COR-L47 (cell line): Measurements from ENCODE around the gene IL1A.

Experiments used
- DNase-seq: peaks from one replicate; lab custom pipeline; 2025; lab: John Stamatoyannopoulos, UW

The IL1A gene

DNA sequence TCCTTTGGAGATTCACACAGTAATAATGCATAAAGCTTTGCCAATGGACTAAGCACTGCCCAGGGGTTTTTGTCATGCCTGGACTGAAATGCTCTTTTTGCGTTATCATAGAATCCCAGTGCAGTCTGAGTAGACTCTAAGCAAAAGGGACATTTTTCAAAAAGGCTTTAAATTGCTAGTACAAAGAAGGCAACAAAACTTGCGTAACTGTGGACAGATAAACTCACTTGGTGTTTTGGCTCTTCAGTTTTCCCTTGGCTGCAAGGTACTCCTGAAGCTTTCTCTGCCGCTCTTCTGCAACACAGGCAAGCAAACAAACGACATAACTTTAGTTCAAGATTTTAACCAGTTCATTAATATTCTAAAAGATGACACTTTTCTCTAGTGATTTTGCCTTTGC lies 22.0 kb downstream of the IL1A start:
- DNase-seq, result no peak

DNA sequence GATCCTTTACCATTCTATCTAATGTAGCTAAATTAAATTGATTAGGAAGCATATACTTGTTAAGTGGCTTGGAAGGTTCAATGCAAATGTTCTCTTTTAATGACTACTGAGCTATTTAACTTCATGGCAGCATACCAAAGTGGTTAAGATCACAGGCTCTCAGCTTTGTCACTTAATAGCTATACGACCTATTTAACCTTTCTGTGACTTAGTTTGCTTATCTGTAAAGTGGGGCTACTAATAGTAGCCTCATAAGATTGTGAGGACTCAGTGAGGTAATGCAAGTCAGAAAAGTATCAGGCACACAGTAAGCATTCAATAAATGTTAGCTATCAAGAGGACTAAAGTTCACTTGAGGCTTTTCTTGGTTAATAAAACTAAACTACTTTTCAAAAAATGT lies 24.1 kb downstream of the IL1A start:
- no peak for DNase-seq

DNA sequence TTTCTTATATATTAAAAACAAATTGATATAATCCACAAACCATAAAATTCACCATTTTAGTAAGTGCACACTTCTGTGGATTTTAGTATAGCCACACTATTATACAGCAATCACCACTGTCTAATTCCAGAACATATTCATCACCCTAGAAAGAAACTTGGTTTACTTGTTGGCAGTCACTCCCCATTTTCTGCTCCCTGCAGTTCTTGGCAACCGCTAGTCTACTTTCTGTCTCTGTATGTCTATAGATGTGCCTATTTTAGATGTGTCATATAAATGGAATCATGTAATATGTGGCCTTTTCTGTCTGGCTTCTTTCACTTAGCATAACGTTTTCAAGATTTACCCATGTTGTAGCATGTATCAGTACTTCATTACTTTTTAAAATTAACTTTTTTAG lies 25.6 kb downstream of the IL1A start:
- no peak for DNase-seq

DNA sequence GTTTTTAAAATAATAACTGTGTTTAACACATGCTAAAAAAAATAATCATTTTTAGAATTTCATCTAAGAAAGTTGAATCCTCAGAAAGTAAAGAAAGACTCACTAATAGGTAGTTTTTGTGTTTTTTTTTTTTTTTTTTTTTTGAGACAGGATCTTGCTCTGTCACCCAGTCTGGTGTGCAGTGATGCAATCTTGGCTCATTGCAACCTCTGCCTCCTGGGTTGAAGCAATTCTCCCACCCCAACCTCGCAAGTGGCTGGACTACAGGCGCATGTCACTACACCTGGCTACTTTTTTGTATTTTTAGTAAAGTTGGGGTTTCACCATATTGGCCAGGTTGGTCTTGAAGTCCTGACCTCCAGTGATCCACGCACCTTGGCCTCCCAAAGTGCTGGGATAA lies 27.0 kb downstream of the IL1A start:
- no peak for DNase-seq

DNA sequence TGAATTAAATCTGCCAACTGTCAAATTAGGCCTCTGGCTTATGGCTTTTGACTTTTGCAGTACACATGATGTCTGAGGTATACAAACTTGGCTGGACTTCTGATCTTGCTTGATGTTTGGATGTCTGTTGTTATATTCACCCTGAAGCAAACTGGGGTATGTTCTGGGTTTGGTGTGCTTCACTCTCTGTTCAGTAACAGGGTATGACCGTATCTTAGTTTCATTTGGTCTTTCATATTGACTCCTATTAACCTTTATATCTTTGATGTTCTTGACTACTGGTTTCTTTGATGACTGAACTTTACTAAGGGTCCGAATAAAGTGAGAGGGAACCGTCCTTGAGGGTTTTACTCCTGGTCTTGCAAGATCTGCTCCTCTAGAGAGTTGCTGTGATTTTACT lies 28.1 kb downstream of the IL1A start:
- DNase-seq, result no peak

DNA sequence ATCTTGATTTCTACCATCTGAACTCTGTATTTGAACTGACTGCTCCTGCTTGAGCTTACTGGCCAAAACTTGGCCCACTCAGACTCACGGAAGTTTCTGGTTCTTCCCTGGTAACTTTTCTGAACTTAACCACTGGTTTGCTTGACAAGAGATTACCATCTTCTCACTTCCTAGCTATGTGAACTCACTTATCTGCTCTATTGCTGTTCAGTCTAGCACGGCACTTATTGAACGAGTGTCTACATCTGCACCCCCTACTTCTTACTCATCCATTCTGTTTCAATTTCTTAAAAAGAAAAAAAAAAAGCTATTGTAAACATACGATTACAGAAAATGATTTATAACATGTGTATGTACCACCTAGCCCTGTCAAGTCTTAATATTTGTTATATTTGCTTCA lies 28.8 kb downstream of the IL1A start:
- no peak for DNase-seq

DNA sequence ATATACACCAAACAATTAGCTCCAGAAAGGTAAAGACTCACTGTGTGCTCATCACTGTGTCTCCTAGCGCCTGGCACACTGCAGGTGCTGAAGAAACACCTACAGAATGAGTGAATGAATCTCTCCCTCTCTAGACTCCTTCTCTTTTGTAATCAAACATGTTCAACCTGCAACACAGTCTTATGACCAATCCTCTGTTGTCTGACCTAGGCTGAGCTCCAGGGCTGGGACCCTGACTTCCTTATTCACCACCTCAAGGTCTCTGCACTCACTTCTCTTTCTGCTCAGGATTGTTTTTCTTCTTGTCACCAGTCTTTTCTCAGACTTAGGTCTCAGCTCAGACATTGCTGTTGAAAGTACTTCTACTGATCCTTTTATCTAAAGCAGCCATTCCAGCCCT lies 29.7 kb downstream of the IL1A start:
- DNase-seq, result no peak

DNA sequence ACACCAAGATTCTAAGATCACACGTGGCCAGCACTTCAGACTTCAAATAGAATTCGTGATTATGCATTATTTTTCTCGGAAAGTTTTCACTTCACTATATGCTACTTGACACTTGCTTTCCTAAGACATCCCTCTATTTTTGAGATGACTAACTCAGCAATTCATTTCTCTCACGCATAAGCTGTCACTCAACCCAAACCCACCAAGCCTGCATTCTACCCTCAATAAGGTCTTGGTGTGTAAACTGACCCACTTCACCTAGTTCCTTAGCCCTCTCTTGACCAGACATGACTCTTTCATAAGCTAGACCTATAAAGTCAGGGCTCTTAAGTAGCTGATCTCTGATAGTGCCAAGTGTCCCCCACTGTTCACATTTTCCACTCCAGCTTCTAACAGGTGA lies 31.6 kb downstream of the IL1A start:
- DNase-seq, result no peak

DNA sequence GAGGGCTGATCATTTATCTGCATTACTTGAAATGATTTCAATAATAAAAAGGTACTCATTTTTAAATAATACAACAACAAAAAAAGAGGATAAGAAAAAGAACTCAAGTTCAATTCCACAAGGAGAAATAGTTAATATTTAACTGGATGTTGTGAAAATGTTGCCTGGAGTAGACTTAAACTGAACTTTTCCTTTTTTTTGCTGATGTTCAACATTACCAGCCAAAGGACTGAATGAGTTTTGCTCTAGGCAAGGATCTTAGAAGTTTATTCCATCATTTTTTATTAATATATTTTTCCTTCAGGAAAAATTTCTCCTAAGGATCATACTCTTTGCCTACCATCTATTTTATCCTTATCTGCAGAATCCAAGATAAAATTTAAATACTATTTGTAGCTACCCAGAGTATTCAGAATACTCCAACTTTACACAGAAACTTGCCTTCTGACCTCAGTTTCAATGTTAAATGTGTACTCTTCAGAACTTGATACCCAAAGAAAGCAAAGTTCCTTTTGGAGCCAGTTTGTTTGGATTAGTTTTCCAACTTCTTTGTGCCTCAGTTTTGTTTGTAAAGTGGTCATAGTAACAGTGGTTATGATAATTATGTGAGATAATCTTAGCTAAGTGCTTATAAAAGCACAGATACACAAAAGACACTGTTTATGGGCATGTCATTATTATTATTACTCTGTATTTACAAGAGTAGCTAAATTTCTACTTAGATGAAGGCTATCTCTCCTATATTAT lies 32.7 kb downstream of the IL1A start:
- no peak for DNase-seq

DNA sequence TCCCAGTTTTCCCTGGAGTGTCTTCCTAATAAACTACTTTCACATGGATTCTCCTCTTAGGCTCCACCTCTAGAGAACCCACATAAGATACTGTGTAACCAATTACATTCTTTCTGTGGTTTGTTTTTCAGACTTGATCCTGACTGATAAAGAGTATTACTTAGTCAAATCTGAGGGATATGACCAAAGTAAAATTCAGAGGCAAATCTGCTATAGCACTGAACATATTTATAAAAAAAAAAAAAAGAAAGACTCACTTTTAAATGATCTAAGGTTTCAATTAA lies 33.8 kb downstream of the IL1A start:
- no peak for DNase-seq

DNA sequence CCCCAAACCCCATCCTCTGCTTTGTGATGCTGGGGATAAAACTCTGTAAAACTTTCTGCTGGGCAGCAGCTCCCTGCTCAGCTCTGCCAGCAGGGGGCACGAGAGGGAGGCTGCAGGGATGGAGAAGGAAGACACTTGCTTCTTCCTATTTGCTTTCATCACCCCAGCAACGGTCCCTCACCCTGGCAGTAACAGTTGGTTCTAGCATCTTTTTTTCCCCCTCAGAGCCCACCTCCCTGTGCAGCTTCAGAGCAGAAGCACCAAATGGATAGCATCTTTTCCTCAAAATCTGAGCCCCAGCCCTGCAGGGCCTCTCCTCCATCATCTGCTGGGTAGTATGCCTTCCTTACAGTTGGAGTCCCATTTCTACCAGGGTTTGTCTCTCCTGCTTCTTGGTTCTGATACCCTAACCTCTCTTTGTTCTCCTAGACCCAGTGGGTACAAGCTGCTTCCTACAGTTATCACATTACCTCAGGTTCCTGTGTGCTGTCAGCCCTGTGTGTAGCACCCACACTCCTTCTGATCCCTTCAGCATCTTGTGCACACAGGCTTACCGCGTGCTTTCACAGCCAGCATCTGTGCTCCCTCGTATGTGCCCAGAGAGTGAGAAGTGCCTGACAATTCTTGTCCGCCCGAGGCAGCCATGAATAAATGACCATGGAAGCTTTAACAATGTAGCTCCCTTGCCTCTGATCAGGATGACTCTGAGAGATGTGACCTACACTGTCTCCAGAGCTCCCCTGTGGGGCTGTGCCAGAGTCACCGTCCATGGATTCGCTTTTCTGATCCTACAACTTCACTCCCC lies 34.3 kb downstream of the IL1A start:
- DNase-seq, result peak; percentile 5

DNA sequence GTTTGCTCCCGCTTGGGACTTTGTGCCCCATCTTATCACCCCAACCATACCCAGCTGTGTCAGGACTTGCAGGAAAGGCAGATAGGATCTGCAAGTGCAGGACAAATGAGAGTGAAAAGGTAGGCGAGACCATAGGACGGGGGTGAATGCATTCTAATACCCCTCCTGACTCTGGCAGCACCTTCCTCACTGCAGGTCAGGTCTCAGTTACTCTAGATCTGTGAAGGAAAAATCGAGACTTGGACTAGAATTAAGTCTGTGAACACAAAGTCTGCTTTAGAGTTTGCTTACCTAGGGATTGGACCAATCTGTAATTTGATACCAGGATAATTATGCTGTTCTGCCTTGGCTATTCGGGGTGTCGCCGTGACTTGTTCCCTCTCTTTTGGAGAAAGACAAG lies 43.8 kb downstream of the IL1A start:
- DNase-seq, result no peak

DNA sequence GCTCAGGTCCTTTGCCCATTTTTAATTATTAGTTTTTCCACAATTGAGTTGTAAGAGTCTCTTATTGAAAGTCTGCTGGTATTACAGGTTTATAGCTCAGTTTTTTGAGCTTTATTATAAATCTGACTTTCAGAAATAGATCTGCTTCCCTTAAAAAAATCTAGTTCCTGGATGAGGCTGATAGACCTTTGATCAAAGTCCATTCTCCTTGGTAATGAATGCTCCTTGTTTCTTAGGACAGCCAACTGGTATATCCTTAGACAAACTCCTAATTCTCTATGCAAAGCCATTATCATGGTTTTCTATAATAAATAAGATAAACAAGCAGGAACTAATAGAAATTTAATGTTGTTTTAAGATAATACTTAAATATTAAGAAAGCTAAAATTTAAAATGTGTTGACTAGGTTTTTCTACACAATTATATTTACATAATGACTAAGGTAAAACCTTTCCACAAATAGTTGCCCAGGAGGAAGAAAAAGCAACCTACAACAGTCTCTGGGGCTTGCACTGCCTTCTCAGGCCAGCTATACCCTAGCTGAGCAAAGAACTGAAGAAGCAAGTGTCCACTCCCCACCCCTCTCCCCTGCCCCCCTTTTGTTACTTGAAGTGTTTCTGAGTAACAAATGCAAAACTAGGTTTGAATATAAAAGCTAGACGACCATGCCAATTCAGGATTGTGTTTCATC lies 46.6 kb downstream of the IL1A start:
- DNase-seq, result no peak

DNA sequence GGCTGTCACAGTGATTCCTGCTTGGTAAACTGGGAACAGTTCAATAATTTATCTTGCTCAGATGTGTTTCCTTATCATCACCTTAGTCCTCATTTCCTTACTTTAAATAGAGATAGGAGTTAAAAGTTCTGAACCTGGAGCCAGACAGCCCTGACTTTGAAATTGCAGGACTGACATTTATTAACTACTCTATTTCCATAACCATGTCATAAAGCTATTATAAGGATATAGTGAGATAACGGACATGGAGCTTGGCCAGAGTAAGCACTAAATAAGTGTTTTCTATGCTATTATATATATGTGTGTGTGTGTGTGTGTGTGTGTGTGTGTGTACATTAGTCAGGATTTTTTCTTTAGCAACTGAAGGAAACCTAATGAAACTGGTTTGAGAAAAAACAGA lies 50.4 kb downstream of the IL1A start:
- no peak for DNase-seq

DNA sequence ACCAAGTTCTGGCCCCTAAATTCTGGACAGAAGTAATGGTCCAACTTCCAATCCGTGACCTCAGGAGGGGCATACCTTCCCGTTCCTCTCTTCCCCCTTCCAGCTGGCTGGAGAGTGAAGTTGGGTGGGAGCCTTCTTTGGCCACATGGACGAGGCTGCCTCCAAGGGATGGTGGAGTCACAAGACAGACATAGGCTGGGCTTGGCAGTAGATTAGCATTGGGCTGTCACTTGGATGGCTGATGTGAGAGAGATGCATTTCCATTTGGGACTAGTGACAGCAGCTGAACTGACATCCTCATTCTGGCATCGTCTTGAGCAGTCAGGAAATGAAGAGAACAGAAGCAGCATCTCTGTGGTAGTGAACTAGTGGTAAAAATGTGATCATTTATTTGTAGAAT lies 50.8 kb downstream of the IL1A start:
- no peak for DNase-seq

DNA sequence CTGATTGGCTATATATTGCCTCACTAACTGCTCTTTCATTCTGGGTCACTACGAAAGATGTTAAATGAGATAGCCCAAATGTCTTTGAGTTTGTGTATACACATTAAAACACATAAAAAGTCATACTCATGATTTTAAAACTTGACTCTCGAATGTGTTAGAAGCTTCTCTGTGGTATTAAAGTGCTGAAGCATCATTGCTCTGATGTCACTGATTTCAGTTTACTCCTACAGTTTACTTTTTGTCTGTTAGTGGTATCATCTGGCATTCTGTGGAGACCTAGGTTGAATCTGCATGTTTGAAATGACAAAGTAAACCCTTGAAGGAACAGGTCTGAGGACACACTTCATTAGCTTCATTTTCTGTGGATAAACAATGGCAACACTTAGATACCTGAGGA lies 52.8 kb downstream of the IL1A start:
- DNase-seq, result no peak

DNA sequence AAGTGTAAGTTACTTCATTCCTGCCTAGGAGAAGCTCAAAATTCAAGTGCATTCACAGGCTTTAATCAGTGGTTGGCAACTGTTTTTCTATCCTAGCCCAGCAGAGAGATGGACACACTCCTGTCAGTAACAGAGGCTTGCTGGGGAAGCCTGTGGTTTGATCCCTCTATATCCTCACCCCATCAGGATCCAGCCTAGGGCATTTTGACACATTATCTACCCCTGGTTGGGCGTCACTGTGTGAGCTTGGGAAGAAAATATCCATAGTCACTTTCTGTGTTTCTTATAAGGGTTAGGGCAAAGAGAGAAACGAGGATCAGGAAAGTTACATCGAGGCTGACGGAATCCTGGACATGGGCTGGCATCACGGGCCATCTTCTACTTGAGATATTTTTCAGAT lies 53.5 kb downstream of the IL1A start:
- no peak for DNase-seq

DNA sequence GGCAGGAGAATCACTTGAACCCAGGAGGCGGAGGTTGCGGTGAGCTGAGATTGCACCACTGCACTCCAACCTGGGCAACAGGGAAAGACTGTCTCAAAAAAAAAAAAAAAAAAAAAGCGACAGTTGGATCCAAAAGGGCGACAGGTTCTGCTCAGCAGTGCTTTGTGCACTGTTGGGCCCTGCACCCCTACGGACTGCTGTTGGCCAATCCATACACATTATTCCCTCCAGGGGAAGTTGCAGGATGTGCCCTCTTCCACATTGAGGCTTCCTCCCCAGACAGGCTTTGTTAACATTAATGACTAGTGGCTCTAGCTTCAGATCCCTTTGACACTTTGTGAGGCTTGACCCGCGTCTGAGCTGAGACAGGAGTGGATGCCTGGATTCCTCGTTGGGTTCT lies 54.1 kb downstream of the IL1A start:
- DNase-seq, result no peak

DNA sequence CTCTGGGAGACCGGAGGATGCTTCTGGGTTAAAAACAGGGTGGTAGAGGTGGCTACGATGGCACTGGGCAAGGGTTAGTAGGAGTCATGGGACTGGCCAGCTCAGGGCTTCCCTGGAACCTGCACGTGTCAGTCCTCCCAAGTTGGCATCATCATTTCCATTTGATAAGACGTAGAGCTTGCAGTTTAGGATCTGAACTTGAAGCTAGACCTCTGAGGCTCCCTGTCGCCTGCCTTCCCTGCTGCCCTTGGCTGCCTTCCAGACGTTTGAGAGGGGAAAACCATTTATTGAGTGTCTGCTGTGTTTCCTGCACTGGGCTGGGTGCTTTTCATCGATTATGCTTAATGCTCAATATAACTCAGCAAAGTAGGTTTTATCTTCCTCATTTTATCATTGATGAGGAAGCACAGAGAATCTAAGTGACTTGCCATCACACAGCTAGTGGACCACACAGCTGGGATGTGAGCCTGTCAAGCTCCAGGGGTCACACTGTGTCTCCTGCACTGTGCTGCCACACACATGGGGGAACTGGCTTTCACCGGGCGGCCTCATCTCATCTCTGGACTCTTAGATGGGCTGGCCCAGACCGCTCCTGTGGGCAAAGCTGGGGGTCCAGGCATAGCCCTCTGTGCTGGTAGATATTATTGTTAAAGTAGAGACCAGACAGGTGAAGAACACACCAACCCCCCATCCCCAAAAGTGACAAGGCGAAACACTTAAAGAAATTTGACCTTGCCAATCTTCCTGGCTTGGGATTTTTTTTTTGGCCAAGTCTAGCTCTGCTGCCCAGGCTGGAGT lies 55.7 kb downstream of the IL1A start:
- DNase-seq, result peak; percentile 20

DNA sequence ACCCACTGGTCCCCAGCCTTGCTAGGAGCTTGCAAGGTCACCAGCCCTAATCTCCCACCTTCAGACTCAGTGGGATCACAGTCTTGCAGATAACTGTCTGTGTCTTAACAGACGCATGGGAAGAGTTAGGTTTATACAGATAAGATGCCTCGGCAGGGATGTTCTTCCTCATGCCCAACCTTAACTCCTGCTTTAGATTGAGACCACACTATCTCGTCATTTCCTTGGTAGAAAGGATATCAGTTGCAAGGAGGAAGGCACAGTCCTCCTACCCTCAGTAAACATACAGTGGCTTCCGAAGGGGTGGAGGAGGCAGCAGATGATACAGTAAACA lies 56.3 kb downstream of the IL1A start:
- DNase-seq, result no peak

DNA sequence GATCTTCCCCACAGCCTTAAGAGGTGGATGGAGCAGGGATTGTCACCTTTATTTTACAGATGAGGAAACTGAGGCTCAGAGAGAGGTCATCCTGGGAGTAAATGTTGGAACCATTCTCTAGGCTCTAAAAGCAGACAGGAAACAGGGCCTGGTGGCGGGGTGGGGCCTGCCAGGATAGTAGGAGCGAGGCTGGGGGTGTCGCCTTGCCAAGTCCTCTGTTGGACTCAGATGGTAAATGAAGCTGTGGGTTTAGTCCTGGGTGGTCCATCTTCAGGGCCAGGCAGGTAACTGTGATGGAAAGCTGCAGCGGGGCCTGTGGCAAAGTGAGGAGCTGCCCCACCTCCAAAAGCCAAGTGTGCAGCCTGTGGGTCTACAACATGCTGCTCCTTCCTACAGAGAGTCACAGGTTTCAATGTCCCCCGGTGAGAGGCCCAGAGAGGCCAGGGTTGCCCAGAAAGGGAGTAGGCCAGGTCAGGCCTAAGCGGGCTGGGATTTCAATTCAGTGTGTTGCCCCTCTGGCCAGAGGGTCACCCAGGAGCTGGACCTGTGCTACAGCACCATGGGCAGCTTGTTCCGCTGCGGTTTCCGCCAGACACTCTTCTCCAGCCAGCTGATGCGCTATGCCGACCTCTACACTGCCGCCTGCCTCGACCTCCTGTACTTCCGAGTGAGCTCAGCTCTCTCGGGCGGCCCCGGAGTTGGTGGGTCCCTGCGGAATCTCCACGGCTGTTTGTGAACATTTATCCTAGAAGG lies 56.8 kb downstream of the IL1A start:
- no peak for DNase-seq
